Stimulated activated CD4-positive, alpha-beta T cell treated with anti-CD3 and anti-CD28 coated beads, Interleukin-1b, Interleukin-23, amount 100 ng/mL, for 48 hours (primary cell): Measurements from ENCODE around the gene PERM1.
A peak's percentile ranks its signal among the peaks of the same experiment; 100 is the strongest.

Experiments used
- DNase-seq: peaks from one replicate; pipeline ENCODE4 v3.0.0-alpha.2; 2020

Gene PERM1

GRCh38 chr1:975896-976683, 5.8 kb downstream of the PERM1 start:
- DNase-seq, result peak; percentile 71

- no peak for DNase-seq
Observed at GRCh38 chr1:975365-975764, 6.5 kb downstream of the PERM1 start.

- no peak for DNase-seq
Observed at GRCh38 chr1:974687-975328, 7.1 kb downstream of the PERM1 start.

GRCh38 chr1:974293-974640, 7.6 kb downstream of the PERM1 start:
- no peak for DNase-seq

GRCh38 chr1:973459-974292, 8.2 kb downstream of the PERM1 start:
- no peak for DNase-seq

GRCh38 chr1:972726-973458, 9.0 kb downstream of the PERM1 start:
- DNase-seq, result no peak

- no peak for DNase-seq
Observed at GRCh38 chr1:971751-972506, 10.0 kb downstream of the PERM1 start.

GRCh38 chr1:970973-971730, 10.7 kb downstream of the PERM1 start:
- DNase-seq, result no peak

- DNase-seq, result no peak
Observed at GRCh38 chr1:970242-970972, 11.5 kb downstream of the PERM1 start.

GRCh38 chr1:969260-969855, 12.5 kb downstream of the PERM1 start:
- DNase-seq, result no peak

- DNase-seq, result no peak
Observed at GRCh38 chr1:967466-968343, 14.2 kb downstream of the PERM1 start.

- DNase-seq, result peak; percentile 80
Observed at GRCh38 chr1:966704-967300, 15.1 kb downstream of the PERM1 start.

- no peak for DNase-seq
Observed at GRCh38 chr1:966135-966703, 15.7 kb downstream of the PERM1 start, which contains the start of gene PLEKHN1. Gene PLEKHN1 (plus strand): TSS chr1:966482. CDS start chr1:966532, 50 bp downstream.

GRCh38 chr1:965526-966134, 16.3 kb downstream of the PERM1 start:
- DNase-seq, result no peak

GRCh38 chr1:964691-965525, 17.0 kb downstream of the PERM1 start:
- DNase-seq, result no peak

- no peak for DNase-seq
Observed at GRCh38 chr1:963746-964525, 18.0 kb downstream of the PERM1 start.
